ENCODE measurements around the gene GUCY1A2. TPM values are rescaled to one million over a fixed set of nuclear protein-coding genes. Genes with fewer than 3 reads are reported as not detected.

The GUCY1A2 gene
- polyA plus RNA-seq, 3 donors = not detected

GRCh38 chr11:106988151-106989077 lies 29.9 kb downstream of the GUCY1A2 start:
- 43% methylated on average over 1 of the region's 2 CpGs for WGBS (ENCODE audit: insufficient coverage)

DNA sequence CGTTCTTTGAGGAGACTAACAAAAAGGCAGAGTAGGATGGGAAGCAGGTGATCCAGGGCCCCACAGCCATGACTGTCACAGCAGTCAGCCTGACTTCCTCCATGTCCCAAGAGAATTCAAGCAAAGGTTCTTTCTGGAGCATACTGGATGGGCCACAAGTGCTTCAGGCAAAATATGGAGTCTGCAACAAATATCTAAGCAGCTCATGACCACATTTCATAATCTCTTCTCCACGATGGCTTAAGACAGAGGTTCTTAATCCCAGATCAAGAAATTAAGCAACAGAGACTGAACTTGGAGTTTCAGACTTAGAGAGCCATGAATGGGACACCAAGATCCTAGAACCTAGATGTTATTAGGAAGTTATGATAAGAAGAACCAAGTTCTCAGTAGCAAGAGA lies 31.6 kb downstream of the GUCY1A2 start:
- Mint-ChIP-seq H3K36me3 (no peaks in the 10 kb centered on the region), H3K9me3 (peaks cover 0 to 4% (median 0%) of the 10 kb centered on the region in 7 donors), H3K4me1 (no peaks in the 10 kb centered on the region), H3K4me3 (no peak overlapping the region), H3K27ac (no peak overlapping the region), H3K27me3 (ENCODE audit: low read depth in 3 of 3) (no peaks in the 10 kb centered on the region)
- Histone ChIP-seq H3K4me1 (ENCODE audit: control insufficient read depth in 1 of 2, insufficient read depth in 2 of 2, low read length in 2 of 2) (no peaks in the 10 kb centered on the region), H3K9me3 (replicated peaks in 1 of 2; ENCODE audit: control insufficient read depth in 1 of 2, insufficient read depth in 1 of 2, low read length in 2 of 2) (no peaks in the 10 kb centered on the region), H2AFZ (ENCODE audit: insufficient read depth, low read depth, low read length, poor library complexity, severe bottlenecking) (no peak overlapping the region), H3K4me3 (replicated peaks in 1 of 3; ENCODE audit: low read depth in 2 of 3, low read length in 3 of 3) (no peak overlapping the region), H3K79me2 (ENCODE audit: insufficient read depth, low read length) (no peaks in the 10 kb centered on the region), H3K27me3 (ENCODE audit: control insufficient read depth in 2 of 2, insufficient read depth in 2 of 2, low read length in 2 of 2) (no peaks in the 10 kb centered on the region), H3K4me2 (replicated peaks; ENCODE audit: extremely low read depth, low read length, poor library complexity, severe bottlenecking) (no peak overlapping the region), H3K36me3 (replicated peaks in 1 of 2; ENCODE audit: control insufficient read depth in 1 of 2, insufficient read depth in 2 of 2, low read length in 2 of 2) (no peaks in the 10 kb centered on the region), H3K9ac (ENCODE audit: insufficient read depth, low read length, poor library complexity, severe bottlenecking) (no peak overlapping the region), H3K27ac (ENCODE audit: low read depth in 1 of 2, low read length in 2 of 2) (no peak overlapping the region), H4K20me1 (ENCODE audit: insufficient read depth, low read length) (no peaks in the 10 kb centered on the region)
- no peak for TF ChIP-seq CTCF (IDR thresholded peaks at IDR 0.05)
- intact Hi-C loops (cut with micrococcal nuclease) = no loop called here
- no peak for DNase-seq
- WGBS (ENCODE audit: insufficient coverage) = no CpG with 5 or more reads among the region's 2 CpGs

More at GRCh38 chr11:106988151-106989077, 29.9 kb downstream of the GUCY1A2 start:
- DNase-seq = no peak
- no peak overlapping the region for H3K9ac ChIP-seq (ENCODE audit: insufficient read depth, low read length, poor library complexity, severe bottlenecking)
- H3K4me3 ChIP-seq (replicated peaks in 1 of 3; ENCODE audit: low read depth in 2 of 3, low read length in 3 of 3) = no peak overlapping the region
- no peak overlapping the region for H3K4me3 Mint-ChIP-seq
- intact Hi-C loops (cut with micrococcal nuclease) = no loop called here
- TF ChIP-seq CTCF (IDR thresholded peaks at IDR 0.05) = no peak
- H3K27ac Mint-ChIP-seq = no peak overlapping the region
- no peaks in the 10 kb centered on the region for H3K79me2 ChIP-seq (ENCODE audit: insufficient read depth, low read length)
- H3K4me1 Mint-ChIP-seq = no peaks in the 10 kb centered on the region
- no peaks in the 10 kb centered on the region for H3K4me1 ChIP-seq (ENCODE audit: control insufficient read depth in 1 of 2, insufficient read depth in 2 of 2, low read length in 2 of 2)
- no peak overlapping the region for H3K4me2 ChIP-seq (replicated peaks; ENCODE audit: extremely low read depth, low read length, poor library complexity, severe bottlenecking)
- no peaks in the 10 kb centered on the region for H3K36me3 ChIP-seq (replicated peaks in 1 of 2; ENCODE audit: control insufficient read depth in 1 of 2, insufficient read depth in 2 of 2, low read length in 2 of 2)
- H2AFZ ChIP-seq (ENCODE audit: insufficient read depth, low read depth, low read length, poor library complexity, severe bottlenecking) = no peak overlapping the region
- no peaks in the 10 kb centered on the region for H3K36me3 Mint-ChIP-seq
- no peak overlapping the region for H3K27ac ChIP-seq (ENCODE audit: low read depth in 1 of 2, low read length in 2 of 2)
- H3K9me3 ChIP-seq (replicated peaks in 1 of 2; ENCODE audit: control insufficient read depth in 1 of 2, insufficient read depth in 1 of 2, low read length in 2 of 2) = no peaks in the 10 kb centered on the region
- H3K9me3 Mint-ChIP-seq = peaks cover 0 to 4% (median 1%) of the 10 kb centered on the region in 7 donors
- H3K27me3 ChIP-seq (ENCODE audit: control insufficient read depth in 2 of 2, insufficient read depth in 2 of 2, low read length in 2 of 2) = no peaks in the 10 kb centered on the region
- no peaks in the 10 kb centered on the region for H3K27me3 Mint-ChIP-seq (ENCODE audit: low read depth in 3 of 3)
- no peaks in the 10 kb centered on the region for H4K20me1 ChIP-seq (ENCODE audit: insufficient read depth, low read length)

Measured in CD14-positive monocyte (primary cell).